Epidermal melanocyte (primary cell): ENCODE data around the gene FOXF1.

Source experiments
- DNase-seq: peaks from one replicate; pipeline ENCODE4 v3.0.0; 2011; ENCODE audit warnings: low spot score; ENCODE audit not compliant: insufficient read length

FOXF1 gene

DNA sequence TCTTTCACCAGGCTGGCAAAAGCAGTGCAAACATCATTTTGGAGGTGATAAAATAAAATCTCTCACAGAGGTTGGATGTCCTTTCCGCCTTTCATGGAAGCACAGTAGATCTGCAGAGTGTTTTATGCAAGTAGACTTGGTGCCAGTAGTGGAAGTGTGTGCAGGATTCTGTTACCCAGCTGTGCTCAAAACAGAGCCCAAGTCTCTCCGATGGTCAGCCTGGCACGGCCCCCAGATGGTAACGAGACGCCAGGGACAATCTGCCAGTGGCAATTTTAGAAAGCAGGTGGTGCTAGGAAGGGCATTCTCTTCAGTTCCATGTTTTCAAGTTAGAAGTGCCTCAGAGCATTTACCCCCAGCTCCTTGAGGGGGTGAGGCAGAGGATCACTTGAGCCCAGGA is 46.2 kb downstream of the FOXF1 start:
- DNase-seq: no peak

DNA sequence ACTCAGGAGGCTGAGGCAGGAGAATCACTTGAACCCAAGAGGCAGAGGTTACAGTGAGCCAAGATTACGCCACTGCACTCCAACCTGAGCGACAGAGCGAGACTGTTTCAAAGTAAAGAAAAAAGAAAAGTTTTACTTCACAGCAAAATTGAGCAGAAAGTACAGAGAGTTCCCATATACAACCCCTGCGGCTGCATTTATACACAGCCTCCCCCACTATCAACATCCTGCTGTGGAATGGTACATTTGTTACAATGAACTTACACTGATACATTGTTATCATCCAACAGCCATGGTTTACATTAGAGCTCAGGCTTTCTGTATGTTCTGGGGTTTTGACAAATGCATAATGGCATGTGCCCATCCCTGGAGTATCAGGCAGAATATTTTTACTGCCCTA is 47.3 kb downstream of the FOXF1 start:
- no peak for DNase-seq

DNA sequence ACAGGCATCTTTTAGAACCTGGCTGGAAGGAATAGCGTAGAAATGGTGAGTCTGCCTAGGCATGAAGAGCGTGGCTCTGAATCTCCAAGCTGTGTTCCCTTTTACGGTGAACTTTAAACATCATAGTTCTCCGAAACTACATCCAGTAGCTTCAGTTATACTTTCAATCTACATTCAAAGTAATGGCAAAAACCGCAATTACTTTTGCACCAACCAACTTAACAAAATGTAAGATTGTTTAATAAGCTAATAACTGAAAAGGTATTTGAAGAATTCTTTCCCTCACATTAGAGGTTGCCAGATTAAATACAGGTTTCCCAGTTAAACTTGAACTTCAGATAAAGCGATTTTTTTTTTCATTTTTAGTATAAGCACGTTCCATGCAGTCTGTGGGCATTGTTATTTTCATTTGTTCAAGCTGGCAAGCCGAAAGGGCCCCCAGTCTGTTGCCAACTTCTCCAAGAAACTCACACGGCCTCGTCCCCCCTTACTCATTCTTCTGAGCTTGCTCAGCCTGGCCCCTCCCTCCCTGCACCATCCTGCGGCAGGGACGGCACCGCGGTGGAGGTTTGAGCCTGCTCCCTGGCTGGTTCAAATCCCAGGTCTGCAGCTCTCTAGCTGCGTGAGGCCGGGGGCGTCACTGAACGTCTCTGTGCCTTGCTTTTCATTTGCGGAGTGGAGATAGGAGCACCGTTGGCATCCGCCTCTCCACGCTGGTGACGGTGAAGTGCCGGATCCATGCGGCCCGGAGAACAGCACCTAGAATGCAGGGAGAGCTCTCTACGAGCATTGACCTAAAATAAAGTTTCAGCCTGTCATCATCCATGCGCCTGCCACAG is 48.2 kb downstream of the FOXF1 start:
- no peak for DNase-seq

DNA sequence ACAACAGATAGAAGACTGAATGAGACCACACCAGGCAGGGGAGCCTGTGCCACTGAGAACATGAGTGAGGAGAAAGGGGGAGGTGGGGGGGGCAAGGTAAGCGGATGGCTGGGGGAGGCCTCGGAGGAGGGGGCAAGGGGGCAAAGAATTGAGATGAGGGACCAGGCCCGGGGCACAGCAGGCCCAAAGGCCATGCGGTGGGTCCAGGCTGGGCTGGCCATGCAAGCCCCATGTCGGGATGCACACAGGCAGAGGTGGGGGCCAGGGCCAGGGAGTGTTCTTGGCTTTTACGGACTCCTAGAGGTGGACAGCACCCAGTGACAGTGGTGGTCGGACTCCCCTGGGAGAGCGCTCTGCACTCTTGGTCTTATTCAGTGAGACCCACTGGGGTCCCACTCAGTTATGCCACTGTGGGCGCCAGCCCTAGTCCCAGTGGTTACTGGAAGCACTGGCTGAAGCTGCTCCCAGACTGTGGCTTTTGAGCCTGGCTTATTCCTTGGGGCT is 49.5 kb downstream of the FOXF1 start:
- DNase-seq: no peak

DNA sequence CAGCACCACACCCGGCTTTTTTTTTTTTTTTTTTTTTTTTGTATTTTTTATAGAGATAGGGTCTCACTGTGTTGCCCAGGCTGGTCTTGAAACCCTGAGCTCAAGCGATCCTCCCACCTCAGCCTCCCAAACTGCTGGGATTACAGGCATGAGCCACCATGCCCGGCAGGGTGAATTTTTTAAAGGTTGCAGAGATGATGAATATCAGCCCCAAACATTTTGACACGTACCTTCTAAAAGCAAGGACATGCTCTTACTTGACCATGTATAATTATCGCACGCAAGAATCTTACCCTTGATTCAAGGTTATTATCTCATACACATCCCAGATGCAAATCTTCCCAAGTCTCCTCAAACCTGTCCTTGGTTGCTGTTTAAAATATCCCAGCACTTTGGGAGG is 52.0 kb downstream of the FOXF1 start:
- no peak for DNase-seq

DNA sequence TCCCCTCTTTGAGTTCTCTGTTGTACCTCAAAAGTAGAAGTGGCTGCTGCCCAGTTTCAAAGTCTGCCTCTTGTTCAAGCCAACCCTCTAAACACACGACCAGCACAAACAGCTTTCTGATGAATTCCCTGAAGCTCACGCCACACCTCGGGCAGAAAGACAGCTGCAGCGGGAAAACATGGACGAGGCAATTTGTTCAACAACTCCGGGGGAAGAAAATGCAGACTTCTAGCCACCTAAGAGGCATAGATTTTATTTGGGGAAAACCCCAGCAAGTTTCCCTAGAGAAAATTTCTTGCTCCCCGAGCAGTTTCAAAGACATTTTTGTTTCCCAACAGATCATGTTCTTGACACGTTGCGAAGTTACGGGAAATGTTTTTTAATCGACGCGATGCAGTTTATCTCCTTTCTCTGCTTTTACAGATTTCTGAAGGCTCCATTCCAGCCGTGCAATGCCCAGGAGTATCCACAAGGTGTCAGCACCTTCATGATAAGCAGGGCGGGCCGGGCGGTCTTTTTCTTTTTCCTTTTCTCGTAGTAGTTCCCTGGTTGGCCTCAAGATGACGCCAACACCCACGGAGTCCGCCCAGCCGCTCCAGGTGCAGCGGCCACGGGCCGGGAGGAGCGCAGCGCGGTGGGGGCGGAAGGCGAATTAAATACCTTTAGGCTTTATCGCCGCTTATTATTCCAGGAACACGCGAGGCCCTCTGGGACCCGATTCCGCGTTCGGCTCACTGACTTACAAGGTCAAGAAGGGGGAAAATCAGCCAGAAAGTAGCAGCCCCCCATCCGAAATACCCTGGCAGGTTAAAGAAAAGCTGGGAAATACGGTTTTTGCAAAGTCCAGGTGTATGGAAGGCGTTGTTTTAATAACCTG is 53.4 kb downstream of the FOXF1 start:
- peak; percentile 83 for DNase-seq
